ENCODE results near the gene KRTAP10-5.

Gene KRTAP10-5

GRCh38 chr21:44537930-44538911, 42.2 kb downstream of the KRTAP10-5 start:
- Histone ChIP-seq H3K4me3 (ENCODE audit: insufficient read length, low read depth) (no peak overlapping the region), H3K9ac (ENCODE audit: insufficient read length, low read depth) (no peak overlapping the region), H3K9me3 (ENCODE audit: insufficient read depth, low read length) (peaks cover 15% of the 10 kb centered on the region), H3K27me3 (ENCODE audit: insufficient read depth, insufficient read length) (no peaks in the 10 kb centered on the region), H3K36me3 (ENCODE audit: insufficient read depth, insufficient read length, low read length) (no peaks in the 10 kb centered on the region), H3K4me1 (ENCODE audit: insufficient read depth, insufficient read length) (peaks cover 7% of the 10 kb centered on the region)
- no peak for DNase-seq (ENCODE audit: low read depth, low spot score)
- no peak for TF ChIP-seq ZNF274 (IDR thresholded peaks at IDR 0.05; ENCODE audit: low read depth, low read length)
- no peak for TF ChIP-seq SUZ12 (IDR thresholded peaks at IDR 0.05; ENCODE audit: extremely low read depth, insufficient read depth, insufficient read length)
- TF ChIP-seq YY1 (IDR thresholded peaks at IDR 0.05; ENCODE audit: insufficient read depth, insufficient read length), result no peak

- H3K27me3 ChIP-seq (ENCODE audit: insufficient read depth, insufficient read length), result no peaks in the 10 kb centered on the region
- no peak overlapping the region for H3K4me3 ChIP-seq (ENCODE audit: insufficient read length, low read depth)
- H3K9me3 ChIP-seq (ENCODE audit: insufficient read depth, low read length), result no peaks in the 10 kb centered on the region
- DNase-seq (ENCODE audit: low read depth, low spot score), result no peak
- no peak overlapping the region for H3K9ac ChIP-seq (ENCODE audit: insufficient read length, low read depth)
- no peaks in the 10 kb centered on the region for H3K36me3 ChIP-seq (ENCODE audit: insufficient read depth, insufficient read length, low read length)
- TF ChIP-seq YY1 (IDR thresholded peaks at IDR 0.05; ENCODE audit: insufficient read depth, insufficient read length) (no peak), ZNF274 (IDR thresholded peaks at IDR 0.05; ENCODE audit: low read depth, low read length) (no peak), SUZ12 (IDR thresholded peaks at IDR 0.05; ENCODE audit: extremely low read depth, insufficient read depth, insufficient read length) (no peak)
- H3K4me1 ChIP-seq (ENCODE audit: insufficient read depth, insufficient read length), result peaks cover 7% of the 10 kb centered on the region
These were observed 44.4 kb downstream of the KRTAP10-5 start for GRCh38 chr21:44535963-44536362.

- TF ChIP-seq ZNF274 (IDR thresholded peaks at IDR 0.05; ENCODE audit: low read depth, low read length) (no peak), SUZ12 (IDR thresholded peaks at IDR 0.05; ENCODE audit: extremely low read depth, insufficient read depth, insufficient read length) (no peak), YY1 (IDR thresholded peaks at IDR 0.05; ENCODE audit: insufficient read depth, insufficient read length) (no peak)
- Histone ChIP-seq H3K36me3 (ENCODE audit: insufficient read depth, insufficient read length, low read length) (no peaks in the 10 kb centered on the region), H3K4me1 (ENCODE audit: insufficient read depth, insufficient read length) (no peaks in the 10 kb centered on the region), H3K4me3 (ENCODE audit: insufficient read length, low read depth) (no peak overlapping the region), H3K27me3 (ENCODE audit: insufficient read depth, insufficient read length) (no peaks in the 10 kb centered on the region), H3K9ac (ENCODE audit: insufficient read length, low read depth) (no peak overlapping the region), H3K9me3 (ENCODE audit: insufficient read depth, low read length) (no peaks in the 10 kb centered on the region)
- DNase-seq (ENCODE audit: low read depth, low spot score), result no peak
These were observed 45.7 kb downstream of the KRTAP10-5 start for GRCh38 chr21:44534688-44535087.

GRCh38 chr21:44533891-44534627, 46.3 kb downstream of the KRTAP10-5 start:
- Histone ChIP-seq H3K4me1 (ENCODE audit: insufficient read depth, insufficient read length) (no peaks in the 10 kb centered on the region), H3K4me3 (ENCODE audit: insufficient read length, low read depth) (no peak overlapping the region), H3K36me3 (ENCODE audit: insufficient read depth, insufficient read length, low read length) (no peaks in the 10 kb centered on the region), H3K9me3 (ENCODE audit: insufficient read depth, low read length) (no peaks in the 10 kb centered on the region), H3K9ac (ENCODE audit: insufficient read length, low read depth) (no peak overlapping the region), H3K27me3 (ENCODE audit: insufficient read depth, insufficient read length) (no peaks in the 10 kb centered on the region)
- DNase-seq (ENCODE audit: low read depth, low spot score), result no peak
- TF ChIP-seq SUZ12 (IDR thresholded peaks at IDR 0.05; ENCODE audit: extremely low read depth, insufficient read depth, insufficient read length) (no peak), ZNF274 (IDR thresholded peaks at IDR 0.05; ENCODE audit: low read depth, low read length) (no peak), YY1 (IDR thresholded peaks at IDR 0.05; ENCODE audit: insufficient read depth, insufficient read length) (no peak)

GRCh38 chr21:44533121-44533890, 47.1 kb downstream of the KRTAP10-5 start:
- Histone ChIP-seq H3K36me3 (ENCODE audit: insufficient read depth, insufficient read length, low read length) (no peaks in the 10 kb centered on the region), H3K27me3 (ENCODE audit: insufficient read depth, insufficient read length) (no peaks in the 10 kb centered on the region), H3K9ac (ENCODE audit: insufficient read length, low read depth) (no peak overlapping the region), H3K4me3 (ENCODE audit: insufficient read length, low read depth) (no peak overlapping the region), H3K9me3 (ENCODE audit: insufficient read depth, low read length) (no peaks in the 10 kb centered on the region), H3K4me1 (ENCODE audit: insufficient read depth, insufficient read length) (no peaks in the 10 kb centered on the region)
- TF ChIP-seq YY1 (IDR thresholded peaks at IDR 0.05; ENCODE audit: insufficient read depth, insufficient read length) (no peak), ZNF274 (IDR thresholded peaks at IDR 0.05; ENCODE audit: low read depth, low read length) (no peak), SUZ12 (IDR thresholded peaks at IDR 0.05; ENCODE audit: extremely low read depth, insufficient read depth, insufficient read length) (no peak)
- no peak for DNase-seq (ENCODE audit: low read depth, low spot score)

- H3K36me3 ChIP-seq (ENCODE audit: insufficient read depth, insufficient read length, low read length), result no peaks in the 10 kb centered on the region
- no peak overlapping the region for H3K9ac ChIP-seq (ENCODE audit: insufficient read length, low read depth)
- no peaks in the 10 kb centered on the region for H3K4me1 ChIP-seq (ENCODE audit: insufficient read depth, insufficient read length)
- TF ChIP-seq YY1 (IDR thresholded peaks at IDR 0.05; ENCODE audit: insufficient read depth, insufficient read length), result no peak
- no peak for TF ChIP-seq ZNF274 (IDR thresholded peaks at IDR 0.05; ENCODE audit: low read depth, low read length)
- TF ChIP-seq SUZ12 (IDR thresholded peaks at IDR 0.05; ENCODE audit: extremely low read depth, insufficient read depth, insufficient read length), result no peak
- no peak for DNase-seq (ENCODE audit: low read depth, low spot score)
- no peaks in the 10 kb centered on the region for H3K27me3 ChIP-seq (ENCODE audit: insufficient read depth, insufficient read length)
- no peaks in the 10 kb centered on the region for H3K9me3 ChIP-seq (ENCODE audit: insufficient read depth, low read length)
- H3K4me3 ChIP-seq (ENCODE audit: insufficient read length, low read depth), result no peak overlapping the region
These were observed 47.7 kb downstream of the KRTAP10-5 start for GRCh38 chr21:44532712-44533111.
